Upper lobe of left lung (tissue), 6 donors: ENCODE results near the gene FAM107A. TPM values are rescaled to one million over a fixed set of nuclear protein-coding genes. Genes with fewer than 3 reads are reported as not detected.

ENCODE experiments used
- ATAC-seq, 2 donors: fragments of 200-7000 bp; cut with Tn5 transposase; one replicate each; pipeline ENCODE4 v1.9.1; 2022; ENCODE audit warnings: mild to moderate bottlenecking in 2 of 2, moderate library complexity in 2 of 2; ENCODE audit not compliant: low FRiP score in 2 of 2
- DNase-seq, 2 donors: peaks; one replicate each; pipeline ENCODE4 v3.0.0-alpha.2; 2019 to 2020
- H3K27ac ChIP-seq, 4 donors: fragments of 200-600 bp; sonication (generic); one replicate each; pipeline ENCODE4 v1.5.1; 2016 to 2019
- H3K27me3 ChIP-seq, 4 donors: fragments of 200-600 bp; sonication (generic); one replicate each; pipeline ENCODE4 v1.5.1; 2017 to 2019
- H3K36me3 ChIP-seq, 4 donors: fragments of 200-600 bp; sonication (generic); one replicate each; pipeline ENCODE4 v1.5.1; 2016 to 2019
- H3K4me1 ChIP-seq, 4 donors: fragments of 200-600 bp; sonication (generic); one replicate each; pipeline ENCODE4 v1.5.1; 2018 to 2019
- H3K4me3 ChIP-seq, 4 donors: fragments of 200-600 bp; sonication (generic); one replicate each; pipeline ENCODE4 v1.5.1; 2017 to 2019; ENCODE audit warnings: mild to moderate bottlenecking in 2 of 4, moderate library complexity in 1 of 4
- H3K9me3 ChIP-seq, 4 donors: fragments of 200-600 bp; sonication (generic); one replicate each; pipeline ENCODE4 v1.5.1; 2018 to 2019
- CTCF ChIP-seq, 6 experiments: fragments of 450-650 bp in 4 of 6; fragments of 200-600 bp in 2 of 6; sonication (generic) in 2 of 6; IDR thresholded peaks; one replicate each; pipeline ENCODE4 v1.5.1; 2016 to 2019; ENCODE audit warnings: antibody characterized with exemption in 6 of 6
- EP300 ChIP-seq, 4 donors: sonication (generic); formaldehyde crosslinking; IDR thresholded peaks; one replicate each; pipeline ENCODE4 v1.5.1; 2017; ENCODE audit warnings: antibody characterized with exemption in 4 of 4, control low read depth in 2 of 4
- POLR2A ChIP-seq, 4 donors: fragments of 450-650 bp; IDR thresholded peaks; one replicate each; pipeline ENCODE4 v1.5.1; 2016 to 2017; ENCODE audit warnings: antibody characterized with exemption in 4 of 4, mild to moderate bottlenecking in 2 of 4
- POLR2AphosphoS5 ChIP-seq, 2 donors: sonication (generic); formaldehyde crosslinking; IDR thresholded peaks; one replicate each; pipeline ENCODE4 v1.5.1; 2017; ENCODE audit warnings: antibody characterized with exemption in 2 of 2
- WGBS, 2 donors: methylation state at CpG; one replicate each; pipeline ENCODE4 v1.1.5; 2017 to 2018; 5-methylcytosine and 5-hydroxymethylcytosine counted together
- total RNA-seq, 6 donors: library from RNA; depleted of rRNA in 4 of 6; stranded (reverse); fragments of >200 nt in 4 of 6; gene quantifications; one replicate each; pipeline versions ENCODE4 v1.1.0 to v1.2.1, GENCODE V29; 2016 to 2021
- donor health status: DM: no; HTN: no; CAD: no; lungs with moderate emphysema.
- donor health status: DM: no; HTN: yes; CAD: no; lungs with severe emphysema.

Gene FAM107A
- total RNA-seq, 6 donors from 2014 or later: 19.9 to 200 (median 81.1) TPM

DNA sequence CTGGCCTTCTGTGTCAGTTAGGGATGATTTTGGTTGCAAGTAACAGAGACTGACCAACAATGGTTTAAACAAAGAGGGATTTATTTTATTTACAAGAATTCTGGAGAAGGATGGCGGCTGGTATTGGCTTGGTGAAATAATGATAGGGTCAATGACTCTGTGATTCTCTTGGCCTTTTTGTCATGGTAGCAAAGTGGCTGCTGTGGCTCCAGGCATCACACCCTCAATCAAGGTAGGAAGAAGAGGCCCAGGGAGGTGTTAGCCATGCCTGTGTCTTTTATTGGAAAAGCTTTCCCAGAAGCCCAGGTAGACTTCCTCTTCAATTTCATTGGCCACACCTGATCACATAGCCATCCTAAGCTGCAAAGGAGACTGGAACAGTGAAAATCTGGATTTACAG is 13.1 kb downstream of the FAM107A start:
- DNase-seq (no peak), ATAC-seq (no peak)
- no peaks in the 10 kb centered on the region for H3K9me3 ChIP-seq
- no peak overlapping the region for H3K4me3 ChIP-seq
- H3K4me1 ChIP-seq: peaks cover 0 to 7% (median 5%) of the 10 kb centered on the region in 4 donors
- H3K27me3 ChIP-seq: no peaks in the 10 kb centered on the region
- H3K27ac ChIP-seq: no peak overlapping the region
- 96 to 100% methylated on average over 1 of the region's 1 CpG for WGBS, 2 donors
- TF ChIP-seq POLR2A (IDR thresholded peaks at IDR 0.05): no peak
- TF ChIP-seq POLR2AphosphoS5 (IDR thresholded peaks at IDR 0.05): no peak
- TF ChIP-seq CTCF (IDR thresholded peaks at IDR 0.05): no peak
- no peak for TF ChIP-seq EP300 (IDR thresholded peaks at IDR 0.05)
- H3K36me3 ChIP-seq: peaks cover 0 to 51% (median 12%) of the 10 kb centered on the region in 4 donors

DNA sequence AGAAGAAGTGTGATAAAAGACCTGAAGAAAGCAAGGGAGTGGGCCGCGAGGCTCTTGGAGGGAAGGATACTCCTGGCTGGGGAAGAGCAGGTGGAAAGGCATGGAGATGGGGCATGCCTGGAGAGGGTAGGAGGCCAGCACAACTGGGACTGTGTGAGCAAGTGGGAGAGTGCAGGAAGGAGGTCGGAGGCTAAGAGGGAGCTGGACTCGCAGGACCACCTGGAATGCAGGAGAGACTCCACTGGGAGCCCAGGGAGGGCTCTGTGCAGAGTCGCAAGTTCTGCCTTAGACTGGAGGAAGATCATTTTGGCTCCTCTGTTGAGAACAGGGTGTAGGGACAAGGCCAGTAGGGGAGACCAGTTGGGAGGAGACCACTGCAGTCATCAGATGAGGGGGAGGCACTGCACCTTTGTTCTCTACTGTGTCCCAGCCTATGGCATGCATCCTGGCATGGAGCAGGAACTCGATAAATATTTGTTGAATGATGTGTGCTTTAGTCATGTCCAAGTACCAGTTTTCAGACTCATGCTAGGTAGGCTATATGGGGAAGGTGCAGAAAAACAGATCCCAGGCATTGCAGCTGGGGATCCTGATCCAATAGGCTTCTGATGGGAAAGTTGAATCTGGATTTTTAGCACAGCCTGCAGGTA is 13.7 kb downstream of the FAM107A start:
- no peak for TF ChIP-seq CTCF (IDR thresholded peaks at IDR 0.05)
- no peak for TF ChIP-seq POLR2A (IDR thresholded peaks at IDR 0.05)
- no peak for TF ChIP-seq EP300 (IDR thresholded peaks at IDR 0.05)
- TF ChIP-seq POLR2AphosphoS5 (IDR thresholded peaks at IDR 0.05): no peak
- H3K27ac ChIP-seq: no peak overlapping the region
- peaks cover 0 to 1% (median 0%) of the 10 kb centered on the region in 4 donors for H3K4me1 ChIP-seq
- 77 to 84% methylated on average over 6 of the region's 6 CpGs for WGBS, 2 donors
- peaks cover 0 to 48% (median 12%) of the 10 kb centered on the region in 4 donors for H3K36me3 ChIP-seq
- peak in 1 of 2 donors; percentile 10 for DNase-seq
- H3K27me3 ChIP-seq: no peaks in the 10 kb centered on the region
- no peak for ATAC-seq
- H3K9me3 ChIP-seq: no peaks in the 10 kb centered on the region
- no peak overlapping the region for H3K4me3 ChIP-seq

GRCh38 chr3:58562498-58562897 is 14.7 kb downstream of the FAM107A start:
- ATAC-seq (no peak), DNase-seq (peak in 1 of 2 donors; percentile 6)
- no peaks in the 10 kb centered on the region for H3K4me1 ChIP-seq
- H3K4me3 ChIP-seq: no peak overlapping the region
- TF ChIP-seq CTCF (IDR thresholded peaks at IDR 0.05) (no peak), POLR2AphosphoS5 (IDR thresholded peaks at IDR 0.05) (no peak), POLR2A (IDR thresholded peaks at IDR 0.05) (no peak)
- no peaks in the 10 kb centered on the region for H3K27me3 ChIP-seq
- peaks cover 0 to 47% (median 12%) of the 10 kb centered on the region in 4 donors for H3K36me3 ChIP-seq
- H3K27ac ChIP-seq: no peak overlapping the region
- no peaks in the 10 kb centered on the region for H3K9me3 ChIP-seq
- WGBS, 2 donors: 73 to 95% methylated on average over 2 to 4 of the region's 4 CpGs

DNA sequence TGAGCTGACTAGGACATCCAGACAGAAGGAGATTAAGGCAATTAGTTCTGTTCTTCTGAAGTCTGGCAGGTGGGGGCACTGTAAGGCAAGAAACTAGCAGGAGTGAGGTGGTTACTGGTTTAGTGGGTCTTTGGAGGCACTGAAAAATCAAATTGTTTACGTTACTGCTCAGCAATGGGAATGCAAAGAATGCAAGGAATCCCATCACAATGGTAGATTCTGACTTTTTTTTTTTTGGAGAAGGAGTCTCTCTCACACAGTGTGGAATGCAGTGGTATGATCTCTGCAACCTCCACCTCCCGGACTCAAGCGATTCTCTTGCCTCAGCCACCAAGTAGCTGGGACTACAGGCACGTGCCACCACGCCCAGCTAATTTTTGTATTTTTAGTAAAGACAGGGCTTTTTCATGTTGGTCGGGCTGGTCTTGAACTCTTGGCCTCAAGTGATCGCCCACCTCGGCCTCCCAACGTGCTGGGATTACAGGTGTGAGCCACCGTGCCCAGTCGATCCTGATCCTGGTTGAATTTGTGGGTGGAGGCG is 16.4 kb downstream of the FAM107A start:
- DNase-seq: peak in 1 of 2 donors; percentile 15
- H3K9me3 ChIP-seq: no peaks in the 10 kb centered on the region
- peak in 2 of 6 experiments; percentile 17 to 21 for TF ChIP-seq CTCF (IDR thresholded peaks at IDR 0.05)
- TF ChIP-seq POLR2AphosphoS5 (IDR thresholded peaks at IDR 0.05): no peak
- H3K36me3 ChIP-seq: peaks cover 0 to 30% (median 6%) of the 10 kb centered on the region in 4 donors
- no peaks in the 10 kb centered on the region for H3K4me1 ChIP-seq
- H3K4me3 ChIP-seq: no peak overlapping the region
- WGBS, 2 donors: 68 to 71% methylated on average over 12 of the region's 12 CpGs
- H3K27ac ChIP-seq: no peak overlapping the region
- no peaks in the 10 kb centered on the region for H3K27me3 ChIP-seq
- peak in 1 of 2 donors; percentile 31 for ATAC-seq

DNA sequence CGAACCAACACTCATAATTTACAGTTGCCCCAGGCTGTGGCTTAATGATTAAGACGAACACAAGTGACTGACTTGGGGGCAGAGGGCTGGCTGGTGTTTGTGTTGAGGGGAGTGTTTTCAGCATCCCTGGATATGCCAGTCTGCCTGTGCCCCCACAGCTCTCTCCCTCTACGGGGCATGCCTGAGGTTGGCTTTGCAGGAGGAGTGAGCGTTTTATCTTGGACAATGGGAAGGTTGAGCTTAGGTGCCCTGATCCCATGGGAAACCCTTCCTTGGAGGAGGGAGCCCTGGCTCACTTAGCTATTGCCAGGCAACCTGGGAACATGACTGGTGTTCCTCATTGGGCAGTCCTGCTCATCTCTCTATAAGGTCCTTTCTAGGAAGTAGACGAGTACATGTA is 17.6 kb downstream of the FAM107A start:
- Histone ChIP-seq H3K4me1 (no peaks in the 10 kb centered on the region), H3K27ac (no peak overlapping the region), H3K27me3 (no peaks in the 10 kb centered on the region), H3K9me3 (no peaks in the 10 kb centered on the region), H3K4me3 (no peak overlapping the region), H3K36me3 (peaks cover 0 to 19% (median 2%) of the 10 kb centered on the region in 4 donors)
- WGBS, 2 donors: 89 to 96% methylated on average over 5 of the region's 5 CpGs
- no peak for ATAC-seq
- no peak for TF ChIP-seq POLR2AphosphoS5 (IDR thresholded peaks at IDR 0.05)
- TF ChIP-seq EP300 (IDR thresholded peaks at IDR 0.05): no peak
- no peak for TF ChIP-seq CTCF (IDR thresholded peaks at IDR 0.05)
- TF ChIP-seq POLR2A (IDR thresholded peaks at IDR 0.05): no peak
- DNase-seq: peak in 1 of 2 donors; percentile 2
